Esophagus squamous epithelium (tissue), 5 donors: ENCODE results near the gene CCDC7. TPM values are rescaled to one million over a fixed set of nuclear protein-coding genes. Genes with fewer than 3 reads are reported as not detected.
"Not testable (repeated sequence)": the region's sequence is repeated elsewhere in the genome, so short reads cannot be mapped to it uniquely, and the experiment has no call there.

Experiments used
- DNase-seq: peaks from one replicate; lab custom pipeline; 2025; lab: John Stamatoyannopoulos, UW
- H3K27ac ChIP-seq, 4 donors: fragments of 200-600 bp; sonication (generic); one replicate each; pipeline ENCODE4 v1.5.1; 2016 to 2019; ENCODE audit warnings: mild to moderate bottlenecking in 1 of 4
- H3K27me3 ChIP-seq, 4 donors: fragments of 200-600 bp; sonication (generic); 1 replicate in 3 of 4; 2 replicates in 1 of 4; pipeline versions ENCODE4 v1.5.1 to v1.6.0; 2017 to 2021; ENCODE audit warnings: antibody characterized with exemption in 1 of 4
- H3K36me3 ChIP-seq, 3 donors: fragments of 200-600 bp; sonication (generic); one replicate each; pipeline ENCODE4 v1.5.1; 2016 to 2019
- H3K4me1 ChIP-seq, 3 donors: fragments of 200-600 bp; sonication (generic); one replicate each; pipeline ENCODE4 v1.5.1; 2017 to 2019
- H3K4me3 ChIP-seq, 4 donors: fragments of 200-600 bp; sonication (generic); 1 replicate in 3 of 4; 2 replicates in 1 of 4; pipeline ENCODE4 v1.5.1; 2016 to 2019; ENCODE audit warnings: mild to moderate bottlenecking in 2 of 4, moderate library complexity in 1 of 4
- H3K9me3 ChIP-seq, 3 donors: fragments of 200-600 bp; sonication (generic); one replicate each; pipeline ENCODE4 v1.5.1; 2016 to 2019
- CTCF ChIP-seq, 6 experiments: fragments of 450-650 bp in 4 of 6; fragments of 200-600 bp in 2 of 6; sonication (generic) in 2 of 6; IDR thresholded peaks; one replicate each; pipeline ENCODE4 v1.5.1; 2016 to 2019; ENCODE audit warnings: antibody characterized with exemption in 6 of 6, mild to moderate bottlenecking in 4 of 6, moderate library complexity in 4 of 6
- POLR2A ChIP-seq, 4 donors: fragments of 450-650 bp; IDR thresholded peaks; one replicate each; pipeline ENCODE4 v1.6.1; 2017; ENCODE audit warnings: antibody characterized with exemption in 4 of 4, mild to moderate bottlenecking in 4 of 4, moderate library complexity in 3 of 4
- WGBS, 2 donors: methylation state at CpG; one replicate each; pipeline ENCODE4 v1.1.5; 2018; 5-methylcytosine and 5-hydroxymethylcytosine counted together
- intact Hi-C: fragments of 100-400 bp; cut with DNase I; formaldehyde crosslinking; loops from one replicate; pipeline ENCODE4 v1.15.0; 2022
- total RNA-seq, 4 donors: library from RNA; depleted of rRNA; stranded (reverse); fragments of >200 nt; gene quantifications; one replicate each; pipeline ENCODE4 v1.1.0, GENCODE V29; 2016
- donor health status: DM: yes; HTN: yes; CAD: no.

Gene CCDC7
- total RNA-seq, 4 donors from 2014 or later, result 1.9 to 31.3 (median 9.1) TPM

- no peak for DNase-seq
- intact Hi-C loops, result no loop called here
- WGBS, 2 donors, result 94 to 100% methylated on average over 1 of the region's 1 CpG
- H3K4me3 ChIP-seq, result no peak overlapping the region
- no peaks in the 10 kb centered on the region for H3K4me1 ChIP-seq
- TF ChIP-seq CTCF (IDR thresholded peaks at IDR 0.05) (no peak), POLR2A (IDR thresholded peaks at IDR 0.05) (no peak)
- H3K9me3 ChIP-seq, result peaks cover 0 to 13% (median 0%) of the 10 kb centered on the region in 3 donors
- H3K36me3 ChIP-seq, result peaks cover 0 to 62% (median 0%) of the 10 kb centered on the region in 3 donors
- no peaks in the 10 kb centered on the region for H3K27me3 ChIP-seq
- no peak overlapping the region for H3K27ac ChIP-seq
Measured at GRCh38 chr10:32477499-32477898, 31.6 kb downstream of the CCDC7 start.

- intact Hi-C loops, result no loop called here
- Histone ChIP-seq H3K27ac (no peak overlapping the region), H3K27me3 (no peaks in the 10 kb centered on the region), H3K4me1 (no peaks in the 10 kb centered on the region), H3K4me3 (no peak overlapping the region), H3K9me3 (peaks cover 0 to 13% (median 0%) of the 10 kb centered on the region in 3 donors), H3K36me3 (peaks cover 0 to 45% (median 0%) of the 10 kb centered on the region in 3 donors)
- no peak for DNase-seq
- no peak for TF ChIP-seq CTCF (IDR thresholded peaks at IDR 0.05)
- TF ChIP-seq POLR2A (IDR thresholded peaks at IDR 0.05), result no peak
Measured at GRCh38 chr10:32481606-32482005, 35.7 kb downstream of the CCDC7 start.

- DNase-seq, intact Hi-C loops, H3K4me3 ChIP-seq, H3K27me3 ChIP-seq, H3K27ac ChIP-seq, H3K4me1 ChIP-seq: not testable (repeated sequence)
- Histone ChIP-seq H3K9me3 (peaks cover 0 to 17% (median 4%) of the 10 kb centered on the region in 3 donors), H3K36me3 (peaks cover 0 to 45% (median 0%) of the 10 kb centered on the region in 3 donors)
Measured at GRCh38 chr10:32483019-32483502, 37.1 kb downstream of the CCDC7 start.

GRCh38 chr10:32488038-32488437 is 42.1 kb downstream of the CCDC7 start:
- Histone ChIP-seq H3K9me3 (peaks cover 0 to 13% (median 8%) of the 10 kb centered on the region in 3 donors), H3K36me3 (peaks cover 0 to 33% (median 0%) of the 10 kb centered on the region in 3 donors)
- H3K27me3 ChIP-seq, intact Hi-C loops, H3K4me3 ChIP-seq, DNase-seq, H3K4me1 ChIP-seq, H3K27ac ChIP-seq: not testable (repeated sequence)
- WGBS, 2 donors, result 80% methylated on average over 2 to 6 of the region's 10 CpGs

- TF ChIP-seq POLR2A (IDR thresholded peaks at IDR 0.05) (no peak), CTCF (IDR thresholded peaks at IDR 0.05) (no peak)
- Histone ChIP-seq H3K4me3 (no peak overlapping the region), H3K27me3 (no peaks in the 10 kb centered on the region), H3K27ac (no peak overlapping the region), H3K36me3 (peaks cover 0 to 33% (median 0%) of the 10 kb centered on the region in 3 donors), H3K4me1 (no peaks in the 10 kb centered on the region), H3K9me3 (peaks cover 0 to 13% (median 8%) of the 10 kb centered on the region in 3 donors)
- DNase-seq, result no peak
- intact Hi-C loops, result no loop called here
- 100% methylated on average over 1 of the region's 1 CpG; no CpG with 5 or more reads in 1 of the 2 donors for WGBS, 2 donors
Measured at GRCh38 chr10:32489158-32489557, 43.2 kb downstream of the CCDC7 start.

- H3K4me3 ChIP-seq, result no peak overlapping the region
- no peaks in the 10 kb centered on the region for H3K27me3 ChIP-seq
- no peak for DNase-seq
- intact Hi-C loops, result no loop called here
- no peak overlapping the region for H3K27ac ChIP-seq
- no peaks in the 10 kb centered on the region for H3K4me1 ChIP-seq
- H3K36me3 ChIP-seq, result peaks cover 0 to 33% (median 0%) of the 10 kb centered on the region in 3 donors
- TF ChIP-seq CTCF (IDR thresholded peaks at IDR 0.05) (no peak), POLR2A (IDR thresholded peaks at IDR 0.05) (no peak)
- H3K9me3 ChIP-seq, result peaks cover 0 to 13% (median 8%) of the 10 kb centered on the region in 3 donors
Measured at GRCh38 chr10:32489901-32490300, 44.0 kb downstream of the CCDC7 start.

GRCh38 chr10:32494562-32494961 is 48.6 kb downstream of the CCDC7 start:
- H3K27me3 ChIP-seq, H3K36me3 ChIP-seq, H3K9me3 ChIP-seq, DNase-seq, H3K4me1 ChIP-seq, intact Hi-C loops, H3K4me3 ChIP-seq, H3K27ac ChIP-seq: not testable (repeated sequence)
- 73 to 91% methylated on average over 2 of the region's 2 CpGs for WGBS, 2 donors

GRCh38 chr10:32500136-32500535 is 54.2 kb downstream of the CCDC7 start:
- H3K27me3 ChIP-seq, H3K27ac ChIP-seq, intact Hi-C loops, H3K9me3 ChIP-seq, H3K4me1 ChIP-seq, H3K4me3 ChIP-seq, DNase-seq: not testable (repeated sequence)
- H3K36me3 ChIP-seq, result peaks cover 0 to 15% (median 7%) of the 10 kb centered on the region in 3 donors
- no CpG with 5 or more reads among the region's 31 CpGs for WGBS, 2 donors
